H54 (cell line): ENCODE data around the gene OR2T35.
"Not testable (repeated sequence)": the region's sequence is repeated elsewhere in the genome, so short reads cannot be mapped to it uniquely, and the experiment has no call there.

Experiments used
- DNase-seq: peaks from one replicate; pipeline ENCODE4 v3.0.0; 2011; ENCODE audit warnings: low spot score, mixed read lengths; ENCODE audit not compliant: insufficient read length
- FAIRE-seq: peaks from 3 replicates; lab custom pipeline; 2011; peaks lifted over from hg19 to GRCh38; lab: Jason Lieb, UNC
- POLR2A ChIP-seq: IDR thresholded peaks from 2 replicates; pipeline ENCODE4 v1.6.1; 2011; ENCODE audit warnings: low read depth, mild to moderate bottlenecking, low read length

The OR2T35 gene

GRCh38 chr1:248645178-248645577 lies at the start of gene OR2T35:
TSS of gene OR2T35 (minus strand) at chr1:248645278. CDS start at chr1:248639258, 6,020 bp downstream.
- DNase-seq, FAIRE-seq: not testable (repeated sequence)

- FAIRE-seq (no peak), DNase-seq (no peak)
- no peak for TF ChIP-seq POLR2A
Measured at GRCh38 chr1:248691567-248692155, 46.6 kb upstream of the OR2T35 start.

- DNase-seq = no peak
- no peak for TF ChIP-seq POLR2A
- no peak for FAIRE-seq
Measured at GRCh38 chr1:248688527-248689298, 43.6 kb upstream of the OR2T35 start.

- DNase-seq (no peak), FAIRE-seq (no peak)
- no peak for TF ChIP-seq POLR2A
Measured at GRCh38 chr1:248686815-248687214, 41.7 kb upstream of the OR2T35 start.

- FAIRE-seq (no peak), DNase-seq (no peak)
- no peak for TF ChIP-seq POLR2A
Measured at GRCh38 chr1:248681651-248682050, 36.6 kb upstream of the OR2T35 start.

GRCh38 chr1:248670003-248670402 lies 24.9 kb upstream of the OR2T35 start:
- no peak for FAIRE-seq
- no peak for DNase-seq
- TF ChIP-seq POLR2A = no peak

GRCh38 chr1:248663453-248664328 lies 18.6 kb upstream of the OR2T35 start:
- not testable (repeated sequence) for DNase-seq

GRCh38 chr1:248656797-248657196 lies 11.7 kb upstream of the OR2T35 start:
- not testable (repeated sequence) for DNase-seq, FAIRE-seq

More at GRCh38 chr1:248663453-248664328, 18.6 kb upstream of the OR2T35 start:
- not testable (repeated sequence) for FAIRE-seq

- not testable (repeated sequence) for DNase-seq, FAIRE-seq
Measured at GRCh38 chr1:248655354-248655753, 10.3 kb upstream of the OR2T35 start, which contains the start of gene OR2T27. TSS of gene OR2T27 (minus strand) at chr1:248655528. CDS start at chr1:248650884, 4,644 bp downstream.

GRCh38 chr1:248648770-248649536 lies 3.9 kb upstream of the OR2T35 start:
- not testable (repeated sequence) for FAIRE-seq, DNase-seq

GRCh38 chr1:248642971-248643651 lies 2.0 kb downstream of the OR2T35 start:
- not testable (repeated sequence) for FAIRE-seq, DNase-seq

- DNase-seq, FAIRE-seq: not testable (repeated sequence)
Measured at GRCh38 chr1:248641583-248641982, 3.5 kb downstream of the OR2T35 start.

- DNase-seq, FAIRE-seq: not testable (repeated sequence)
Measured at GRCh38 chr1:248640906-248641305, 4.2 kb downstream of the OR2T35 start.

GRCh38 chr1:248639652-248640051 lies 5.4 kb downstream of the OR2T35 start:
- not testable (repeated sequence) for DNase-seq, FAIRE-seq

GRCh38 chr1:248636612-248637011 lies 8.5 kb downstream of the OR2T35 start:
- DNase-seq, FAIRE-seq: not testable (repeated sequence)

GRCh38 chr1:248634991-248635390 lies 10.1 kb downstream of the OR2T35 start, which contains the start of gene OR2T11:
TSS of gene OR2T11 (minus strand) at chr1:248635091. CDS start at chr1:248627128, 7,963 bp downstream.
- DNase-seq, FAIRE-seq: not testable (repeated sequence)
